HepG2 (cell line): ENCODE measurements around the gene SGSM1. TPM values are rescaled to one million over a fixed set of nuclear protein-coding genes. Genes with fewer than 3 reads are reported as not detected.

Experiments
- ARNT ChIP-seq: fragments of 450-650 bp; IDR thresholded peaks from 2 replicates; pipeline ENCODE4 v1.6.1; 2017
- CEBPB ChIP-seq: IDR thresholded peaks from 2 replicates; pipeline ENCODE4 v1.6.1; 2011; ENCODE audit warnings: low read depth, low read length, improper control_type of control experiment, borderline replicate concordance
- EEA1 ChIP-seq: sonication (generic); formaldehyde crosslinking; IDR thresholded peaks from 2 replicates; pipeline ENCODE4 v1.5.1; 2020; ENCODE audit warnings: mild to moderate bottlenecking, missing genetic modification reagents, borderline replicate concordance
- SCMH1 ChIP-seq: sonication (generic); formaldehyde crosslinking; IDR thresholded peaks from 2 replicates; pipeline ENCODE4 v1.9.0; 2021; ENCODE audit warnings: missing genetic modification reagents, mild to moderate bottlenecking, borderline replicate concordance
- ZBTB7A ChIP-seq: sonication (generic); formaldehyde crosslinking; IDR thresholded peaks from 2 replicates; pipeline ENCODE4 v1.8.0; 2022; ENCODE audit warnings: mild to moderate bottlenecking, missing genetic modification reagents
- ZNF318 ChIP-seq: sonication (generic); formaldehyde crosslinking; IDR thresholded peaks from 2 replicates; pipeline ENCODE4 v1.4.0; 2020; ENCODE audit warnings: mild to moderate bottlenecking, missing genetic modification reagents
- ZNF605 ChIP-seq: sonication (generic); formaldehyde crosslinking; IDR thresholded peaks from 2 replicates; pipeline ENCODE4 v1.8.0; 2022; ENCODE audit warnings: mild to moderate bottlenecking, missing genetic modification reagents
- polyA plus RNA-seq, 8 experiments: library from polyadenylated mRNA; depleted of rRNA in 3 of 8; stranded (reverse) in 7 of 8; unstranded in 1 of 8; fragments of >200 nt; fragmentation: Illumina TruSeq in 4 of 8; extraction: Trizol in 4 of 8; gene quantifications; 2 replicates each; pipeline versions ENCODE4 v1.2.1 to v1.2.3, GENCODE V29; 2011 to 2016; ENCODE audit warnings: low read depth in 4 of 8, missing spikeins in 1 of 8, mixed read lengths in 1 of 8; ENCODE audit not compliant: insufficient read depth in 1 of 8
- total RNA-seq, 5 experiments: library from RNA; depleted of rRNA; stranded (reverse); fragments of >200 nt; fragmentation: Illumina TruSeq; extraction: Trizol; gene quantifications; 2 replicates each; pipeline ENCODE4 v1.2.3, GENCODE V29; 2016; ENCODE audit warnings: low read depth in 1 of 5

The SGSM1 gene
- total and polyA plus RNA-seq, 2 of the 13 experiments (the other 11 are each of a cell fraction or from before 2014, with no cell fraction given), result 0.07 TPM; not detected in 1

- TF ChIP-seq ZNF318, result no peak
- no peak for TF ChIP-seq ZNF605 (CRISPR knock-in tag)
- no peak for TF ChIP-seq ZBTB7A
- TF ChIP-seq SCMH1 (CRISPR knock-in tag), result no peak
- TF ChIP-seq EEA1 (CRISPR knock-in tag), result no peak
- TF ChIP-seq CEBPB, result no peak
- TF ChIP-seq ARNT, result no peak
Measured at GRCh38 chr22:24925586-24926427, 119.8 kb downstream of the SGSM1 start (continued).
